Suppressor macrophage (primary cell): ENCODE measurements around the gene PCCA.
"Not testable (repeated sequence)": the region's sequence is repeated elsewhere in the genome, so short reads cannot be mapped to it uniquely, and the experiment has no call there.

Experiments
- DNase-seq, 4 experiments: peaks; one replicate each; pipeline ENCODE4 v3.0.0-alpha.2; 2020 to 2022
- total RNA-seq, 17 experiments: gene quantifications; one replicate each; lab custom pipeline; 2026; ENCODE audit warnings: mixed read lengths in 6 of 17, inconsistent platforms in 3 of 17; lab: John Stamatoyannopoulos, UW

The PCCA gene, protein sequence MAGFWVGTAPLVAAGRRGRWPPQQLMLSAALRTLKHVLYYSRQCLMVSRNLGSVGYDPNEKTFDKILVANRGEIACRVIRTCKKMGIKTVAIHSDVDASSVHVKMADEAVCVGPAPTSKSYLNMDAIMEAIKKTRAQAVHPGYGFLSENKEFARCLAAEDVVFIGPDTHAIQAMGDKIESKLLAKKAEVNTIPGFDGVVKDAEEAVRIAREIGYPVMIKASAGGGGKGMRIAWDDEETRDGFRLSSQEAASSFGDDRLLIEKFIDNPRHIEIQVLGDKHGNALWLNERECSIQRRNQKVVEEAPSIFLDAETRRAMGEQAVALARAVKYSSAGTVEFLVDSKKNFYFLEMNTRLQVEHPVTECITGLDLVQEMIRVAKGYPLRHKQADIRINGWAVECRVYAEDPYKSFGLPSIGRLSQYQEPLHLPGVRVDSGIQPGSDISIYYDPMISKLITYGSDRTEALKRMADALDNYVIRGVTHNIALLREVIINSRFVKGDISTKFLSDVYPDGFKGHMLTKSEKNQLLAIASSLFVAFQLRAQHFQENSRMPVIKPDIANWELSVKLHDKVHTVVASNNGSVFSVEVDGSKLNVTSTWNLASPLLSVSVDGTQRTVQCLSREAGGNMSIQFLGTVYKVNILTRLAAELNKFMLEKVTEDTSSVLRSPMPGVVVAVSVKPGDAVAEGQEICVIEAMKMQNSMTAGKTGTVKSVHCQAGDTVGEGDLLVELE
- total RNA-seq = 5.8 to 28.1 (median 18.8) reads per million in 17 experiments

DNA sequence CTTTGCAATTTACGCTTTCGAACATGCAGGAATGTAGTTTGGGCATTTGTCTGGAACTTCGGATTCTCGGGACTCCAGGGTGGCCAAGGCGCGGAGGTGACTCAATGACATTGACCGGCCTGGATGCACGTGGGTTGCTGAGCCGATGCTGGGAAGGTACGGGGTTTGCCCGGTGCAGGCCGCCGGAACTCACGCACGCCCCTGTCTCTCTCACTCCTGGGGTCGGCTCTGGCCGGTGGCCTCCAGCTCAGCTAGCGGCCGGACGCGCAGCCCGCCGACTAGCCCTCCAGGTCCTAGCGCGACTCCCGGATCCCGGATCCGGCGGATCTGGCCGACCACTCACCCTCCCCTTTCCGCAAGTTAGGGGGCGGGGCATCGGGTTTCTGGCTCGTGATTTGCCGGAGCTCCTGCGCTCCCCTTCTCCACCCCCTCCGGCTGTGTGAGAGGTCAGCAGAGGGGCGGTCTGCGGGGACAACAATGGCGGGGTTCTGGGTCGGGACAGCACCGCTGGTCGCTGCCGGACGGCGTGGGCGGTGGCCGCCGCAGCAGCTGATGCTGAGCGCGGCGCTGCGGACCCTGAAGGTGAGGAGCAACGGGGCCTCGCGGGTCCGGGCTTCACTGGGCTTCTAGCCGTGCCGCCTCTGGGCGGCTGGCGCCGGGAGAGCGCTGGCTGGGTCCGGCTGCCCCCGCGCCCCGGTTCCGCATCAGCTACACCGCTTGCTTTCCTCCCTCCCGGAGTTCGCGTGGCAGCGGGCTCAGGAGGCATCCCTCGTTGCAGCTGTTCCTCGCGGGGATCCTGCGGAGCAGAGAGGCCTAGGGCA lies at the start of gene PCCA:
Gene PCCA (plus strand): TSS at position 450 of the 821 bp plus-strand sequence. CDS start 28 bp downstream, at position 478.
- peak; percentile 93 to 96 (median 94) for DNase-seq

DNA sequence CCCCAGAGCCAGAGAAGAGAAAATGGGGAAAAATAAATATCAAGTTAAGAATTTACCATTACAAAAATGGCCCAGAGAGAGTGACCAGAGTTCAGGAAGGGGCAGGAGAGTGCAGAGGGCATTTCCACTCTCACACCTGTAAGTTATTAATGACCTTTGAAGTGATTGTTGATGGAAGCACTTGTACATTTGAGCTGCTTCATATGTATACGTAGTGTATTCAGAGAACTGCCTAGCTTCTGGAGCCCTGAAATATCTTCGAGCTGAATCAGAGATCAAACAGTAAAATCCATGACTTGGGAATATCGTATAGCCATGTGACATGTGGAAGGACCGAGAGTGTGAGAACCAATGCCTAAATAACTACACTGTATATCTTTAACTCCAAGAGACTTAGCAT lies 49.2 kb upstream of the PCCA start:
- no peak for DNase-seq

DNA sequence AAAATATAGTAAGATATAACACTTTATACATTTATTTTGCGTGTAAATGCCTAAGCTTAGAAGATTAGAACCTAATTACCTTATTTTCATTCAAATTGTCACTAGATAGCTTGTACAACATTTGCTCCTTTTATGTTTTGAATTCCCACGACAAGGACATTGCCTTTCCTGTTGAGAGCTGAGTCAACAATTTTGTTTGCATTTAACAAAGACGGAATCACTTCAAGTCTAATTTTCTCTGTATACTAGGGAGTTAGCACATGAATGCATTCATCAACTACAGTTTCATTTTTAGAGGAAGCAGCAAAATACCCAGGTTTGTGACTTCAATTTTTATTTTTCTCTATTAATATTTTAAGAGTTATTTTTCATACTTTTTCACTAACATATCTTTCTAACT lies 48.7 kb upstream of the PCCA start:
- DNase-seq = no peak

DNA sequence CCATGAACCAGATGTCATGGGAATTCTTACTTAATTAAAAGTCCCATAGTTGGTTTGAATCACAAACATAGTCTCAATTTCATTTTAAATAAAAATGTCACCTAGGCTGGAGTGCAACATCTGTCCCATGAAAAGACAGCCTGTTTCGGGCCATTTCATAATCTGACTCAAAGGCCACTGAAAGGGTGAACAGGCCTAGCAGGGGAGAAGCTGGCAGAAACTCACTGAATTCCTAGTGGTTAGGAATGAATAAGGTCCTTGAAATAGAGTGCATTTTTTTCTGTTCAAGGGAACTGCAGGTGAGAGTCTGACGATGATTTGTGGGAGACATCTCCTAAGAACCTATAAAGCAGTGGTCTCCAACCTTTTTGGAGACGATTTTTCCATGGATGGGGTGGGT lies 44.0 kb upstream of the PCCA start:
- DNase-seq = no peak

DNA sequence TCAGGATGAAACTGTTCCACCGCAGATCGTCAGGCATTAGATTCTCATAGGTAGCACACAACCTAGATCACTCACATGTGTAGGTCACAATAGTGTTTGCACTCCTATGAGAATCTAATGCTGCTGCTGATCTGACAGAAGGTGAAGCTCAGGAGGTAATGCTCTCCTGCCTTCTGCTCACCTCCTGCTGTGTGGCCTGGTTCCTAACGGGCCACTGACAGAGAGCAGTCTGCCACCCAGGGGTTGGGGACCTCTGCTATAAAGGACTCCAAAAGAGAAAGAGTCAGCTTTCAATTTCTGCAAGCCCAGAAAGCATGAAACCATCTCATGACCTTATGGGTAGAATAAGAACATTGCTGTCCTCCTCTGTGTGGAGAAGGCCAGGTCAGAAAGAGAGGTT lies 43.5 kb upstream of the PCCA start:
- no peak for DNase-seq

DNA sequence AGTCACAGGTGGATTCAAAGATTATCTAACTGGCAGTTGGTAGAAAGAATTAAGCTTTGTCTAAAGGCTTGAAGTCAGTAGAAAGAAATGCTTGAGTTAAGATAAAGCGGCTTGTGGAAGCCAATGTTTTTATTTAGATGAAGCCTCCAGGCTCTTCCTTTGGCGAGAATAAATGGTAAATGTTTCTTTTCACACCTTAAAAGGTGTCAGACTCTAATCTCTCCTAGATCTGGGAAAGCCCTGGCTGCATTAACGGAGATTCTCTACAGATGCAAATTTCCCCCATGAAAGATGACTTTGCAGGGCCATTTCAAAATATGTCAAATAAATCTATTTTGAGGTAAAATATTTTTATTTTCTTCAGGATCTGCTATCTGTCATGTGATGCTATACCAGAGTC lies 37.8 kb upstream of the PCCA start:
- no peak for DNase-seq

DNA sequence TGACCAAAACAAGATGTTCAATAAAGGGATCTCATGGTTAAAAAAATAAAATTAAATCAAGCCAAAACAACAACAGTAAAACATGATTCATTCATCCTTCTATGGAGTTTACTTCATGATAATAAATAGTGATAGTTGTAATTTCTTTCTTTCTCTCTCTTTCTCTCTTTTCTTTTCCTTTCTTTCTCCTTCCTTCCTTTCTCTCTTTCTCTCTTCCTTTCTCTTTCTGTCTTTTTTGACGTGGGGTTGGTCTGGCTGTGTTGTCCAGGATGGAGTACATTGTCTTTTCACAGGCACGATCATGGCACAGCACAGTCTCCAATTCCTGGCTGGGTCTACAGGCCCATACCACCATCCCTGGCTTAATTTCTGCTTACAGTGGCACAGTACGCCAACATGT lies 29.1 kb upstream of the PCCA start:
- no peak for DNase-seq

DNA sequence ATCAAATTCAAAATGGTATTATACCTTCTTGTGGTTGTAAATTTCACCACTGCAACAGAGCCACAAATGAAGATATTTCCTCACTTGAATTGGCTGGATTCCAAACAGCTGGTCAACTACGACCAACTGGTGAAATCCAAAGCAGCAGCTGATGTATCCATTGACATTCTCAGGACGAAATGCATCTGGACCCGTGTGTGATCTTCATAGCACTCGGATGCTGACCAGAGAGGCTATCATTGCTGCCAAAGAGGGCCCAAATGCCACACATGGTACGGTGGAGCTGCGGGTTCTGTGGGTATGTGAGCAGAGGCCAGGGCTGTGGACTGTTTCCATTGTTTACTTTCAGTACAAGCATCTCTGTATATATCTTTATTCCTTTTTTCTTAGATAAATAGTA lies 25.6 kb upstream of the PCCA start:
- peak in 1 of 4 experiments; percentile 3 for DNase-seq

DNA sequence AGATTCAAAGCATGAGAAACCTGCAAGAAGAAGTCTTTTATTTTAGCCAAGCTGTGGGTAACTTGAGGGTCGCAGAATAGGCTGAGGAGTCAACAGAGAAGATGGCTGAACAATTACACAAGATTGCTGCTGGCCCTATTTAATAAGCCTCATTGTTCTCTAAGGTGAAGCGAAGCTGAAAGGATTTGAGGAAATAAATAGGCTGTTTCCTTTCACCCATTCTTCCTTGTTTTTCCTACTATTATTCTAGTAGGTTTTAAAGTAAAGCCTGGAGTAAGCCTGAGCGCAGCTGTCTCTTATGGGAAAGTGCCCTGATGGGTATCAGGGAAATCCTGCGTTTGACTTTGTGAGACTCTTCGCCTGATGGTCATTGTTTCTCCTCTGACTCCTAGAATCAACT lies 25.0 kb upstream of the PCCA start:
- DNase-seq = no peak

DNA sequence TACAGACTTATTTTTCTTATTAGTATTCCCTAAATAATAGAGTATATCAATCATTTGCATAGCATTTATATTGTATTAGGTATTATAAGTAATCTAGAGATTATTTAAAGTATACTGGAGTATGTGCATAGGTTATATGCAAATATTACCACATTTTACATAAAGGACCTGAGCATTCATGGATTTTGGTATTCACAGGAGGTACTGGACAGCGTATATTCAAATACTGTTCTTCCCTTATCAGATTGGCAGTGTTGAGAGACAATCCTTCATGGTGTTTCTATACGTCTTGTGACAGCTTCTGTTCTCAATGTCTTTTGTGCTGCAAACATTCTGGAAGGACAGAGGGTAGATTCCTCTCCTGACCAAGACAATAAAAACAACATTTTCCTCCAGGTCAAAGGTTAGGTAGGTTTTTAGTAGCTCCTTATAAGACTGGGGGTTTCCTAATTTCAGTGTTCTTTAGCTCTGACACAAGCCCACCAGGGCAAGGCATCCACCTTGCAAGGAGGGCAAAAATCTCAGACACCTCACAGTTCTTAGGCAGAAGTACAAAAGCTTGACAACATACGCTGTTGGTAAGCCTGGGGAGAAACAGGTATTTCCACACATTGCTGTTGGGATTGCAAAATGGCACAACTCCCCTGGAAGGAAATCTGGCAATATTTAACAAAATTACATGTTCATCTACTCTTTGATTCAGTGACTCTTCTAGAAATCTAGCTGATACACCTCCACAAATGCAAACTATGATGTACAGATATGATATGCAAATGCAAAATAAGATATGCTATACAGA lies 20.6 kb upstream of the PCCA start:
- DNase-seq = no peak

DNA sequence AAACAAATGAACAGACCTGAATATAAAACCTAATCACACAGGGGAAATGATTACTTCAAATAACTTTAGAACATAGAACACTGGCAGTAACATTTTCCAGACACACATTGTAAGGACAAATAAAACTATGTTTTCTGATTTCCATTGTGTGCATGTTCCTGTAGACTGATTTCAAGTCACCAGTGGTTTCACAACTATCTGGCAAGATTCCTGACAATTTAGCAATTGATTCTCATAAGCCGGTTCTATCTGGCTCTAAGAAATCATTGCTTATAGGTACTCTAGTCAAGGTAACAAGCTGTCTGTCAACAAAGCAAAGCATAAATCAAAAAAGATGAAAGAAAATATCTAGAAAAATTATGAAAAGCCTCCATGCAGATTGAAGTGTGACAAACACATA lies 19.6 kb upstream of the PCCA start:
- no peak for DNase-seq

DNA sequence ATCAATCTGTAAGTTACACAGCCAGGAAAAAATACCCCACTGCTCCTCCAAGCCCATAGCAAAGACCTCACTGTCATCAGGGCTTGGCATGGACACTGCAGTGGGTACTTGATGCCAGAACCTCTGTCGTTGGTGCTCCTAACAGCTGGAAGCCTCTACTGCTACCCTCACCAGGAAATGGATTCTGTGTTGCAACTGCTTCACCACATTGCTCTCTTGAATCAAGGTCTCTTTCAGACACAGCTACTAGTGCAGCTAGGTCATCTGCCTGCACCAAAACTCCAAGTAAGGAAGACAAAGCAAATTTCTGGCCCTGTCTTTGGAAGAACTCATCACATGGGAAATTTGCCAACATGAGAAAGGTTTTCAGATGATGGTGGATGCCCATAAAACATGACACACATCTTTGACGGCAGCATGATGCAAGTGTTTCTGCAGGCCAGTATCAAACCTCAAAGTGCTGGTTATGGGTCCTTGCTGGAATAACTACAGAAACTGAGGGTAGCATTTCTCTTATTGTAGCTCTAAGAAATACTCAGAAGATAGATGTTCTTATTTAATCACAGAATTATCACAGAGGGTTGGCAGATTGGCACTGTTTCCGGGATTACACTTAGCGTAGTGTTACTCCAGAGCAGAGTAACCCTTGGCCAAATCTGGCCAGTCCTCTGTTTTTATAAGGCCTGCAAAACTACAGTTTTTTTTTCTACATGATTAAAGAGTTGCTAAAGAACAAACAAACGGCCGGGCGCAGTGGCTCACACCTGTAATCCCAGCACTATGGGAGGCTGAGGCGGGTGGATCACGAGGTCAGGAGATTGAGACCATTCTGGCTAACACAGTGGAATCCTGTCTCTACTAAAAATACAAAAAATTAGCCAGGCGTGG lies 12.9 kb upstream of the PCCA start:
- no peak for DNase-seq

DNA sequence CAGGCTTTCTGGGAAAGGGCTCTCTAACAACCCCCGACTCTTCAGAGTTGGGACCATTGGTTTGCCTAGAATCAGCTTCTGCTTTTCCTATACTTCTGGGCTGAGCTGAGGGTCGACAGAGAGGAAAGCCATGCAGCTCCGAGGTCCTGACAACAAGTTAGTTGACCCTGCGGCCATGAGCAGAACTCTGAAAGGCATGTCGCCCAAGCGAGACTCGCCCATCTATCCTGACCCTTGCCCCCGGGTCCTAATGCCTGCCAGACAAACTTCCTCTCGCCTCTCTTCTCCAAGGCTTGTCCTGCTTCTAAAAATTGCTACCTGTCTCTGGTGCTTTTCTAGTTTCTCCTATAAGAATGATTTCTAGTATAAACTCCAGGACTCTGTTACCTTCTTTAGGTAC lies 9.9 kb upstream of the PCCA start:
- DNase-seq = not testable (repeated sequence)

DNA sequence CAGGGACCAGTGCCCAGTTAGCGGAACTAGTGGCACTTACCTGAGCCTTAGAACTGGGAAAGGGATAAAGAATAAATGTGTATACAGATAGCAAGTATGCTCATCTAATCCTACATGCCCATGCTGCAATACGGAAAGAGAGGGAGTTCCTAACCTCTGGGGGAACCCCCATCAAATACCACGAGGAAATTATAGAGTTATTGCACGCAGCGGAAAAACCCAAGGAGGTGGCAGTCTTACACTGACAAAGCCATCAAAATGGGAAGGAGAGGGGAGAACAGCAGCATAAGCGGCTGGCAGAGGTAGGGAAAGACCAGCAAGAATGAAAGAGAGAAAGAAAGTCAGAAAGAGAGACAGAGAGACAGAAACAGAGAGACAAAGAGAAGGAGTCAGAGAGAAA lies 5.5 kb upstream of the PCCA start:
- DNase-seq = not testable (repeated sequence)

DNA sequence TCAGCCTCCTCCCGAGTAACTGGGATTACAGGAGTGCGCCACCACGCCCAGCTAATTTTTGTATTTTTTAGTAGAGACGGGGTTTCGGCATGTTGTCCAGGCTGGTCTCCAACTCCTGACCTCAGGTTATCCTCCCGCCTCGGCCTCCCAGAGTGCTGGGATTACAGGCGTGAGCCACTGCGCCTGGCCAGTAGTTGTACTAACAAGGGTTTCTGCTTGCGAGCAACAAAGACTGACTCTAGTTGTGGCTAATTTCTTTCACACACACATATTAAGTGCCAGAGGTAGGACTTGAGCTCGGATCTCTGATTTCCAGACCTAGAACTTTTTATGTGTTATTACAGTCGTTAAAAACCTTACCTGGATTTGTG lies 635 bp upstream of the PCCA start:
- DNase-seq = no peak

DNA sequence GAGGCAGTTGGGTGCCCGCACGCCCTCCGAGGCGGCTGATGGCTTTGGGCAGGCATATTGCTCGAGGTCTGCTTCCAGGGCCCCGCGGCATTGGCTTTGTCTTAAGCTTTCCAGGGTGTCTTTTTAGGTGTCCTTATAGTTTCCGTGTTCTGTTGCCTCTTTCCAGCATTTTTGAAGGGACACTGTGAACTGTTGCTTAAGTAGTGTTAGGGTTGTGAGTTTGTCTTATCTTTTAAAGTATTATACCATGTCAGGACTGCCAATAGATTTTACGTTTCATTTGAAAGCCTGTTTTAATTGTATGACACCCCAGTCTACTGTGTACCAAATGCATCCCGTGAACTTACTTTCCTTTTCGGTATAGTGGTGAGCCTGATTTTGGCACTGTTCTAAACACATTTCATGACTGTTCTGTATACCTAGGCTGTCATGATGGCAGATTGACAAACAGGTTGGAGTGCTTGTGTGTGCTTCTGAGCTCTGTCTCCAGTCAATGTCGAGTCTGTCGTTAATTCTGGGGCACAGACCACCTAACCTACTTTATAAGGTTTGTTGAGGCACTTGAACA lies 656 bp downstream of the PCCA start:
- DNase-seq = peak in 2 of 4 experiments; percentile 8 to 14

DNA sequence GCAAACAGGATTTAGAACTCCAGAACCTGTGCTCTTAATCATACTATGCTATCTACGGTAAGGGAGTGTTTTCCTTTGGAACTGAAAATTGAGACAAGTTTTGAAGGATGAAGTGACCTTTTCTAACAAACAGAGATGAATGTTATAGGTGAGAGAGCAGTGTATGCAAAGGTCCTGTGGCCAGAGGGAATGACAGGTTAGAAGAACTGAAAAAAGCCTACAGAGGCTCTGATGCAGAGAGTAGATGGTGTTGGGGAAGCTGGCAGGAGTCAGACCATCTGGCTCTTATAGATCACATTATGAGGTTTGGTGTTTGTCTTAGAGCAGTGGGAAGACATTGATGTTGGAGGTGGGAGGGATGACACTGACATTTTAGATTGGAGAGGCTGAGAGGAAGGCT lies 2.0 kb downstream of the PCCA start:
- DNase-seq = peak in 1 of 4 experiments; percentile 6

DNA sequence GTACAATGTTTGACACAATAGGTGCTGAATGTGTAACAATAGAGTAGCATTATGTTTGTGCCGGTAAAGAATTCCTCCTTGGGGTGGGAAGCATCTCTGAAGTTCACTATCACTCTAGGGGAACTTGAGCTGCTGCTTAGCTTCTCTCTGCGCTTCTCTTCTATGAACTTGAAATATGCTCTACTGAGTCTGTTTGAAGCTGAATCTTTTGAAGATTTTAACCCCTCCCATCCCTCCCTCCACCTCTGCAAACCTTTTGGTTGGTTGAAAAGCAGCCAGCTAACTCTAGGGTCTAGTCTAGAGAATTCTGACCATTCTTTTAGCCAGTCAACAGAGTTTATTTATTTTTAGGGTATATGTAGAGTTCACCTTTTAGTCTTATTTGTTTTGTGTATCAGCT lies 2.5 kb downstream of the PCCA start:
- no peak for DNase-seq

DNA sequence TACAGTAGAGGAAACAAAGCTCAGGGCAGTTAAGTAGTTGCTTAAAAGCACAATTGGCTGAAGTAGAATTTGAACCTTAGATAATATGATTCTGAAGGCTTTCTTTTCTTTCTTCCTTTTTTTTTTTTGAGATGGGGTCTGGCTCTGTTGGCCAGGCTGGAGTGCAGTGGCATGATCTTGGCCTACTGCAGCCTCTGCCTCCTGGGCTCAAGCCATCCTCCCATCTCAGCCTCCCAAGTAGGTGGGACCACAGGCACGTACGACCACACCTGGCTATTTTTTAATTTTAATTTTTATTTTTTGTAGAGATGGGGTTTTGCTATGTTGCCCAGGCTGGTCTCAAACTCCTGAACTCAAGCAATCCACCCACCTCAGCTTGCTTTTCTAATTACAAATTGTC lies 3.4 kb downstream of the PCCA start:
- not testable (repeated sequence) for DNase-seq

DNA sequence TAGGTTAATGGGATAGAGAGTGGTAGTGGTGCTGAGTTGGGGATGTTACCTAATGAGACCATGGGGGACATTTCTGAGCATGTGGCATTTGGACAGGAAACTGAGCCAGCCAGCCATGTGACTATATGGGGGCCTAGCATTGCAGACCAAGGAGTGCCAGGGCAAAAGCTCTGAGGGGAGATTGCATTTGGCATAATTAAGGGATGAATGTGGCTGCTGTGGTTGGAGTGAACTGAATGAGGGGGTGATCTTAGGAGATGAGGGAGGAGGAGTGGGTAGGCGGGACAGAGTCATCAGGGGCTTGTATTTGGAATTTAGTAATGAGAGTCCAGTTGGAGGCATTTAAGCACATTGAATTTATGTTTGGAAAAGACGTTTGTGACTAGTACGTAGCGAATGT lies 6.6 kb downstream of the PCCA start:
- no peak for DNase-seq

DNA sequence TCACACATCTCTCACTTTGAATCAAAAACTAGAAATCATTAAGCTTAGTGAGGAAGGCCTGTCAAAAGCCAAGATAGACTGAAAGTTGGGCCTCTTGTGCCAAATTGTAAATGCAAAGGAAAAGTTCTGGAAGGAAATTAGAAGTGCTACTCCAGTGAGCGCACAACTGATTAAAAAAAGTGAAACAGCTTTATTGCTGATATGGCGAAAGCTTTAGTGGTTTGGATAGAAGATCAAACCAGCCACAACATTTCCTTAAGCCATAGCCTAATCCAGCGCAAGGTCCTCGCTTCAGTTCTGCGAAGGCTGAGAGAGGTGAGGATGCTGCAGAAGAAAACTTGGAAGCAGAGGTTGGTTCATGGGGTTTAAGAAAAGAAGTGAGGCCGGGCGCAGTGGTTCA lies 7.6 kb downstream of the PCCA start:
- DNase-seq = no peak
